H1 (cell line): ENCODE results near the gene SSH2. TPM values are rescaled to one million over a fixed set of nuclear protein-coding genes. Genes with fewer than 3 reads are reported as not detected.

Experiments
- CTCF ChIA-PET: fragments of 300-600 bp; sonication (Branson Sonifier 250); formaldehyde crosslinking; loops from one replicate; lab custom pipeline; 2021; ENCODE audit not compliant: partially characterized antibody; lab: Charles Lee
- POLR2A ChIA-PET: fragments of 300-600 bp; sonication (Branson Sonifier 250); formaldehyde crosslinking; loops from one replicate; lab custom pipeline; 2021; ENCODE audit warnings: inconsistent platforms; ENCODE audit not compliant: partially characterized antibody; lab: Charles Lee
- DNase-seq, 2 experiments: peaks; one replicate each; pipeline versions ENCODE4 v3.0.0 to v3.0.0-alpha.2; 2010 to 2022; ENCODE audit warnings: low spot score in 2 of 2, low read depth in 1 of 2, mixed read lengths in 1 of 2
- FAIRE-seq: peaks from 2 replicates; lab custom pipeline; 2011; peaks lifted over from hg19 to GRCh38; lab: Jason Lieb, UNC
- H2AFZ ChIP-seq: 2 replicates; pipeline ENCODE4 v1.8.1; 2012; ENCODE audit warnings: low read length, inconsistent platforms
- H2AK5ac ChIP-seq: 2 replicates; pipeline ENCODE4 v1.6.1; 2013; ENCODE audit warnings: low read depth, low read length
- H2BK120ac ChIP-seq: replicated peaks from 2 replicates; pipeline ENCODE3; 2013; ENCODE audit warnings: low read depth, low read length, inconsistent platforms
- H2BK12ac ChIP-seq: 2 replicates; pipeline ENCODE4 v1.6.1; 2013; ENCODE audit warnings: low read depth, low read length
- H2BK15ac ChIP-seq: 2 replicates; pipeline ENCODE4 v1.6.1; 2013; ENCODE audit warnings: low read length
- H2BK20ac ChIP-seq: 2 replicates; pipeline ENCODE4 v1.6.1; 2013; ENCODE audit warnings: low read length
- H2BK5ac ChIP-seq: 2 replicates; pipeline ENCODE4 v1.6.1; 2013; ENCODE audit warnings: low read depth, low read length
- H3K14ac ChIP-seq: 2 replicates; pipeline ENCODE4 v1.6.1; 2013; ENCODE audit warnings: inconsistent platforms; ENCODE audit not compliant: insufficient read length
- H3K18ac ChIP-seq: 2 replicates; pipeline ENCODE4 v1.6.1; 2013; ENCODE audit warnings: low read length; ENCODE audit errors: extremely low read depth
- H3K23ac ChIP-seq: 2 replicates; pipeline ENCODE4 v1.6.1; 2013; ENCODE audit warnings: inconsistent platforms; ENCODE audit not compliant: insufficient read length
- H3K23me2 ChIP-seq: 2 replicates; pipeline ENCODE4 v1.6.1; 2013; ENCODE audit warnings: low read depth, low read length
- H3K27ac ChIP-seq: 2 replicates; pipeline ENCODE4 v1.6.1; 2011; ENCODE audit warnings: low read depth, low read length, inconsistent platforms
- H3K27me3 ChIP-seq, 4 experiments: replicated peaks in 1 of 4; 1 replicate in 1 of 4; 2 replicates in 3 of 4; pipeline versions ENCODE4 v1.6.1 to v1.8.1; 2011 to 2013; ENCODE audit warnings: low read length in 3 of 4, mild to moderate bottlenecking in 3 of 4, inconsistent platforms in 2 of 4, mixed read lengths in 2 of 4, moderate library complexity in 1 of 4; ENCODE audit not compliant: control insufficient read depth in 3 of 4, insufficient read depth in 3 of 4; ENCODE audit errors: extremely low read depth in 1 of 4
- H3K36me3 ChIP-seq, 4 experiments: 2 replicates each; pipeline versions ENCODE4 v1.6.1 to v1.8.1; 2011 to 2013; ENCODE audit warnings: mild to moderate bottlenecking in 4 of 4, low read length in 3 of 4, moderate library complexity in 2 of 4, control low read depth in 1 of 4, inconsistent platforms in 1 of 4; ENCODE audit not compliant: insufficient read depth in 4 of 4, control insufficient read depth in 2 of 4
- H3K4ac ChIP-seq: replicated peaks from 2 replicates; pipeline ENCODE3; 2013; ENCODE audit warnings: low read length, low read depth, mixed read lengths, inconsistent platforms; ENCODE audit not compliant: insufficient read length
- H3K4me1 ChIP-seq, 4 experiments: replicated peaks in 1 of 4; 1 replicate in 1 of 4; 2 replicates in 3 of 4; pipeline versions ENCODE4 v1.6.1 to v1.8.1; 2011 to 2013; ENCODE audit warnings: low read length in 3 of 4, inconsistent platforms in 2 of 4, mixed read lengths in 1 of 4; ENCODE audit not compliant: insufficient read depth in 4 of 4, control insufficient read depth in 3 of 4
- H3K4me2 ChIP-seq, 2 experiments: 2 replicates each; pipeline versions ENCODE4 v1.6.1 to v1.8.1; 2011 to 2013; ENCODE audit warnings: low read depth in 2 of 2, low read length in 2 of 2, control low read depth in 1 of 2, inconsistent platforms in 1 of 2, mild to moderate bottlenecking in 1 of 2; ENCODE audit not compliant: insufficient read depth in 1 of 2
- H3K4me3 ChIP-seq, 4 experiments: fragments of 200-600, 300-600 bp in 1 of 4; sonication (generic), shearing (Covaris generic), sonication (Bioruptor Twin) in 1 of 4; 2 replicates each; pipeline versions ENCODE4 v1.5.1 to v1.8.1; 2011 to 2016; ENCODE audit warnings: low read length in 4 of 4, low read depth in 3 of 4, control low read depth in 2 of 4, inconsistent platforms in 2 of 4, mild to moderate bottlenecking in 2 of 4, mixed read lengths in 1 of 4, moderate library complexity in 1 of 4; ENCODE audit not compliant: insufficient read depth in 2 of 4; ENCODE audit errors: extremely low read depth in 1 of 4
- H3K56ac ChIP-seq: replicated peaks from 2 replicates; pipeline ENCODE3; 2013; ENCODE audit warnings: low read depth, mild to moderate bottlenecking, mixed read lengths, low read length, inconsistent platforms; ENCODE audit not compliant: insufficient read length
- H3K79me1 ChIP-seq: 2 replicates; pipeline ENCODE4 v1.6.1; 2013; ENCODE audit warnings: low read depth, low read length, control low read depth
- H3K79me2 ChIP-seq, 2 experiments: 2 replicates each; pipeline versions ENCODE4 v1.6.1 to v1.8.1; 2012 to 2013; ENCODE audit warnings: low read length in 2 of 2, mild to moderate bottlenecking in 2 of 2, inconsistent platforms in 1 of 2; ENCODE audit not compliant: insufficient read depth in 2 of 2, control insufficient read depth in 1 of 2
- H3K9ac ChIP-seq, 4 experiments: replicated peaks in 1 of 4; 1 replicate in 1 of 4; 2 replicates in 3 of 4; pipeline versions ENCODE4 v1.6.1 to v1.8.1; 2011 to 2013; ENCODE audit warnings: low read depth in 3 of 4, low read length in 3 of 4, control low read depth in 2 of 4, mild to moderate bottlenecking in 2 of 4, moderate library complexity in 2 of 4, inconsistent platforms in 1 of 4; ENCODE audit errors: extremely low read depth in 1 of 4
- H3K9me3 ChIP-seq, 2 experiments: 2 replicates each; pipeline versions ENCODE4 v1.6.1 to v1.8.1; 2012 to 2013; ENCODE audit warnings: mild to moderate bottlenecking in 2 of 2, moderate library complexity in 2 of 2, control low read depth in 1 of 2, inconsistent platforms in 1 of 2, low read depth in 1 of 2, low read length in 1 of 2, mixed read lengths in 1 of 2; ENCODE audit not compliant: insufficient read depth in 2 of 2
- H4K20me1 ChIP-seq, 2 experiments: replicated peaks in 1 of 2; 2 replicates each; pipeline versions ENCODE3 to v1.8.1; 2011 to 2013; ENCODE audit warnings: inconsistent platforms in 2 of 2, low read length in 2 of 2, mild to moderate bottlenecking in 1 of 2; ENCODE audit not compliant: insufficient read depth in 2 of 2, control insufficient read depth in 1 of 2
- H4K5ac ChIP-seq: 2 replicates; pipeline ENCODE4 v1.6.1; 2013; ENCODE audit warnings: low read length, low read depth, mixed read lengths, inconsistent platforms; ENCODE audit not compliant: insufficient read length
- H4K8ac ChIP-seq: 2 replicates; pipeline ENCODE4 v1.8.0; 2013; ENCODE audit warnings: mild to moderate bottlenecking, moderate library complexity, low read length, inconsistent platforms; ENCODE audit not compliant: insufficient read depth; ENCODE audit errors: extremely low read depth
- H4K91ac ChIP-seq: replicated peaks from 2 replicates; pipeline ENCODE3; 2013; ENCODE audit warnings: low read length, mixed read lengths, inconsistent platforms; ENCODE audit not compliant: insufficient read length
- NANOG ChIP-seq: IDR thresholded peaks from 2 replicates; pipeline ENCODE4 v1.6.1; 2011; ENCODE audit warnings: low read length, low read depth, mild to moderate bottlenecking, inconsistent platforms; ENCODE audit not compliant: insufficient read depth, poor library complexity, severe bottlenecking
- TBP ChIP-seq: IDR thresholded peaks from 2 replicates; pipeline ENCODE4 v1.6.1; 2011; ENCODE audit warnings: low read depth, low read length, improper control_type of control experiment
- WGBS, 2 experiments: shearing (Covaris generic) in 1 of 2; methylation state at CpG; one replicate each; pipeline versions ENCODE4 v1.1.6 to v1.1.7; 2013 to 2015; ENCODE audit warnings: low lambda C conversion rate in 2 of 2, mixed read lengths in 2 of 2, inconsistent platforms in 1 of 2, low coverage in 1 of 2, missing lambda C conversion rate in 1 of 2; ENCODE audit not compliant: insufficient replicate concordance in 2 of 2, insufficient coverage in 1 of 2, insufficient read length in 1 of 2; ENCODE audit errors: extremely low coverage in 1 of 2, missing lambda C conversion rate in 1 of 2; 5-methylcytosine and 5-hydroxymethylcytosine counted together
- polyA plus RNA-seq, 7 experiments: library from polyadenylated mRNA; depleted of rRNA in 3 of 7; stranded (reverse) in 5 of 7; unstranded in 2 of 7; fragments of >200 nt in 5 of 7; fragments of 200-250 nt in 2 of 7; gene quantifications; 1 replicate in 5 of 7; 2 replicates in 1 of 7; 4 replicates in 1 of 7; pipeline versions ENCODE4 v1.2.1 to v1.2.3, GENCODE V29; 2011 to 2013; ENCODE audit warnings: missing spikeins in 2 of 7, mixed read lengths in 2 of 7
- total RNA-seq: library from RNA; stranded (reverse); fragmentation: NEBNext Ultra II Directional; extraction: Animal tissue kit (Norgen Biotek cat#: 25700); gene quantifications from 2 replicates; pipeline ENCODE4 v1.2.1, GENCODE V29; 2021
- TF ChIP-seq, protein P1 (sequence below): IDR thresholded peaks from 2 replicates; pipeline ENCODE4 v1.6.1; 2012; ENCODE audit warnings: low read length, inconsistent platforms
- TF ChIP-seq, protein P2 (sequence below): IDR thresholded peaks from 2 replicates; pipeline ENCODE4 v1.6.1; 2012; ENCODE audit warnings: inconsistent platforms

SSH2 gene
- total and polyA plus RNA-seq, 2 of the 8 experiments (the other 6 are each of a cell fraction or from before 2014, with no cell fraction given) = 5.2 to 15.9 TPM

- no peak overlapping the region; a peak in 2 of 8 replicates for H3K4me3 ChIP-seq
- no peak overlapping the region for H4K5ac ChIP-seq
- POLR2A ChIA-PET = interaction anchor here (0.6 to 4.3 kb wide), 5 partner anchors 11 to 1173 kb away, joined by 3 to 30 read pairs (median 3); partner anchors contain the start of gene ANKRD13B
- no peak overlapping the region for H2BK120ac ChIP-seq
- H3K18ac ChIP-seq = no peak overlapping the region
- no peak overlapping the region for H3K4ac ChIP-seq
- H3K4me2 ChIP-seq = peak overlapping the region in 1 of 2 experiments; percentile 90; a peak in 1 of 4 replicates
- H2BK12ac ChIP-seq = 0 out of 2 replicates have a peak overlapping the region, but pooled peaks have one; percentile 39
- no peak overlapping the region for H3K14ac ChIP-seq
- 86% methylated on average over 16 of the region's 16 CpGs; no CpG with 5 or more reads in 1 of the 2 experiments for WGBS, 2 experiments
- FAIRE-seq = no peak
- H2AFZ ChIP-seq = no peak overlapping the region
- no peak overlapping the region for H3K23ac ChIP-seq
- no peak for TF ChIP-seq TBP
- TF ChIP-seq, protein P1, sequence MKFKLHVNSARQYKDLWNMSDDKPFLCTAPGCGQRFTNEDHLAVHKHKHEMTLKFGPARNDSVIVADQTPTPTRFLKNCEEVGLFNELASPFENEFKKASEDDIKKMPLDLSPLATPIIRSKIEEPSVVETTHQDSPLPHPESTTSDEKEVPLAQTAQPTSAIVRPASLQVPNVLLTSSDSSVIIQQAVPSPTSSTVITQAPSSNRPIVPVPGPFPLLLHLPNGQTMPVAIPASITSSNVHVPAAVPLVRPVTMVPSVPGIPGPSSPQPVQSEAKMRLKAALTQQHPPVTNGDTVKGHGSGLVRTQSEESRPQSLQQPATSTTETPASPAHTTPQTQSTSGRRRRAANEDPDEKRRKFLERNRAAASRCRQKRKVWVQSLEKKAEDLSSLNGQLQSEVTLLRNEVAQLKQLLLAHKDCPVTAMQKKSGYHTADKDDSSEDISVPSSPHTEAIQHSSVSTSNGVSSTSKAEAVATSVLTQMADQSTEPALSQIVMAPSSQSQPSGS = no peak
- TF ChIP-seq, protein P2, sequence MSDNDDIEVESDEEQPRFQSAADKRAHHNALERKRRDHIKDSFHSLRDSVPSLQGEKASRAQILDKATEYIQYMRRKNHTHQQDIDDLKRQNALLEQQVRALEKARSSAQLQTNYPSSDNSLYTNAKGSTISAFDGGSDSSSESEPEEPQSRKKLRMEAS = no peak
- TF ChIP-seq NANOG = no peak
- TF ChIP-seq, all 59 proteins: peak for 0
- CTCF ChIA-PET = interaction anchor here (0.6 to 13.1 kb wide), 13 partner anchors 12 to 482 kb away, joined by 3 to 193 read pairs (median 5); partner anchors contain the start of genes ABHD15, ANKRD13B and TP53I13
- Histone ChIP-seq H4K20me1 (peaks cover 3 to 5% of the 10 kb centered on the region in 2 experiments), H3K4me1 (peaks cover 10 to 40% (median 34%) of the 10 kb centered on the region in 4 experiments), H3K9me3 (peaks cover 0 to 11% of the 10 kb centered on the region in 2 experiments; a peak in 1 of 4 replicates), H3K36me3 (peaks cover 0 to 7% (median 0%) of the 10 kb centered on the region in 4 experiments; a peak in 1 of 8 replicates), H3K9ac (no peak overlapping the region), H3K27me3 (peaks cover 17 to 55% (median 44%) of the 10 kb centered on the region in 4 experiments), H4K91ac (peak overlapping the region; percentile 61), H2AK5ac (peak overlapping the region; percentile 85; the same call in 1 of the 2 replicates), H3K27ac (no peak overlapping the region), H4K8ac (peak overlapping the region; percentile 59; the same call in 1 of the 2 replicates), H3K56ac (no peak overlapping the region), H3K79me1 (0 out of 2 replicates have a peak, but pooled peaks cover 2% of the 10 kb centered on the region), H2BK15ac (no peak overlapping the region), H3K79me2 (no peaks in the 10 kb centered on the region), H2BK5ac (no peak overlapping the region), H2BK20ac (no peak overlapping the region), H3K23me2 (peaks cover 13% of the 10 kb centered on the region)
- DNase-seq = no peak
These were observed 315.5 kb downstream of the SSH2 start for GRCh38 chr17:29614349-29615047.
